ENCODE data around the gene SPHK2.

SPHK2 gene

GRCh38 chr19:48613852-48614435, 5.4 kb upstream of the SPHK2 start:
- no peak for FAIRE-seq
- peak; percentile 73 for TF ChIP-seq POLR2A (IDR thresholded peaks at IDR 0.05; ENCODE audit: low read depth, low read length)
- TF ChIP-seq POLR2AphosphoS5 (IDR thresholded peaks at IDR 0.05; ENCODE audit: low read depth, low read length), result peak; percentile 71
- peak; percentile 48; the same call in 1 of the 2 replicates for TF ChIP-seq POU2F2 (IDR thresholded peaks at IDR 0.05; ENCODE audit: low read depth, low read length)
- no peak for TF ChIP-seq SPI1 (IDR thresholded peaks at IDR 0.05; ENCODE audit: low read depth, low read length)
- DNase-seq (ENCODE audit: insufficient read length, low spot score), result no peak

DNA sequence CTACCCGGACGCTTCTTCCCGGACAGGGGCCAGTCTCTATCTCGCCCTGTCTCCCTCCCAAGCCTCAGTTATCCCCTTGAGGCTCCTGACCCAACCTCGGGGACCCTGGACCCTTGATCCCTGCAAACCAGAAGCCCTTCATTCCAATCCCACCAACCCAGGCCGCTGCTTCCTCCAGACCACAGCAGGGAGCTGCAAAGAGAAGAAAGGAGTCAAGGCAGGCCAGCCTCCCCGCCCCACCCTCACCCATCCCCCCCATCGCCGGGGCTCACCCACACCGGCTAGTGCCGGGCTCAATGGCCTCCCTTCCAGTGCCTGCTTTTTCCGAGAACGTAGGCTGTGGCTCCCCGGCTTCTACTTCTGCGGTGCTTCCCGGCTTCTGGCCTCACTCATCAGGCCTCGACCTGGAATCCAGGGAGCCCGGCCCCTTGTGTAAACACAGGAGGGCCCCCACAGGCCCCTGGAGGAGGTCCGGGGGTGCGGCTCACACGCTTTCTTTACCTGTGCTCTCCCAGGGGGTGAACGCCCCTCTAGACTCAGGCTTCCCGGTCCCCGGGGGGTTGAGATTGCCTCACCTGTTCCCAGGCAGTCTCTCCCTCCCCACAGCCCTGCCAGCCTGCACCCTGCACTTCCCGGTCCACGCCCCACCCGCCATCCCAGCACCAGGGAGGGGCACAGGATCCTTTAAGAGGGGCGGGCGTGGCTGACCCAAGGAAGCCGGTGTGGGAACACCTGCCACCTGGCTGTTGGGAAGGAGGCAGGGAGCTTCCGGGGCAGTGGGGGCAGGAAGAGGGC, 4.7 kb upstream of the SPHK2 start, which contains the start of gene FAM83E:
TSS of gene FAM83E (minus strand) at position 641 of the 795 bp plus-strand sequence. CDS start 1,704 bp downstream, outside the sequence.
- TF ChIP-seq POLR2AphosphoS5 (IDR thresholded peaks at IDR 0.05; ENCODE audit: low read depth, low read length) (peak; percentile 51; the same call in 1 of the 2 replicates), POU2F2 (IDR thresholded peaks at IDR 0.05; ENCODE audit: low read depth, low read length) (no peak; the same call in 1 of the 2 replicates), TAF1 (IDR thresholded peaks at IDR 0.05; ENCODE audit: low read depth, low read length) (no peak), SPI1 (IDR thresholded peaks at IDR 0.05; ENCODE audit: low read depth, low read length) (no peak), POLR2A (IDR thresholded peaks at IDR 0.05; ENCODE audit: low read depth, low read length) (peak; percentile 3; the same call in 1 of the 2 replicates), PAX5 (IDR thresholded peaks at IDR 0.05; ENCODE audit: insufficient read depth, low read length, severe bottlenecking) (no peak)
- no peak for DNase-seq (ENCODE audit: insufficient read length, low spot score)
- no peak for FAIRE-seq

DNA sequence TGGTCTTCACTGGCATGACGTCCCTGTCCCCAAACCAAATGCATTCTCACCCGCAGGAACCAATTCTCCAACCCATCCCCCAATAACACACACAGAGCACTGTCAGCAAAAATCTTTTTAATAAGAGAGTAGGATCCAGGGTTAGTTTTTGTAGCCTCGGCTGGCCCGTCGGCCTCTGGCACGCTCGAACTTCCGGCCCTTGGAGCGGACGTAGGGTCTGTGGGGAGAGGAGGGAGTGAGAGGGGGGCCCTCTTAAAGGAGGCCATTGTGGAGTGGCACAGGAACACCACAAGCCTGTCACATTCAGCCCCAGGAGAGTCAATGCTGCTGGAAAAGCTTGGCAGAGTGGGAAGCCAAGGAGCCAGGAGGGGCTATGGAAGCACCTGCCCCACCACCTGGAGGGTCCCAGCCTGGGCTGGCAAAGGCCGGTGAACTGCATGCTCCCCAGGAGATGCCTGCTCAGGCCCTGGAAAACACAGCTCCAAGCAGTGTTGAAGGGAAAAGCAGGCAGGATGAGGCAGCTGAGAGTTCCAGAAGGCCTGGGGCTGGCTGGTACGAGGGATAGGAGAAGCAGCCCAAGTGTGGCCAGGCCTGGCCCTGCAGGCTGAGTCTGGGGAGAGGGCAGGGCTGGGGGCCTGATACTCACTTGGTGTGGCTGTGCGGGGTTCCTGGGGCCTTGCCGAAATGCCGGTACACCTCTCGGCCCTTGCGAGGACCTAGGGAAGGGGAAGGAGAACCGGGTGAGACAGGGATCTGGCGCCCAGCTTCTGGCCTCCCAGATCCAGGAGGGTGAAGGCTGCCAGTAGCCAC, 3.9 kb upstream of the SPHK2 start:
- FAIRE-seq, result no peak
- TF ChIP-seq PAX5 (IDR thresholded peaks at IDR 0.05; ENCODE audit: insufficient read depth, low read length, severe bottlenecking) (no peak), POU2F2 (IDR thresholded peaks at IDR 0.05; ENCODE audit: low read depth, low read length) (no peak), POLR2A (IDR thresholded peaks at IDR 0.05; ENCODE audit: low read depth, low read length) (peak; percentile 28; the same call in 1 of the 2 replicates), TAF1 (IDR thresholded peaks at IDR 0.05; ENCODE audit: low read depth, low read length) (no peak)

GRCh38 chr19:48616041-48616436, 3.3 kb upstream of the SPHK2 start:
- TF ChIP-seq SPI1 (IDR thresholded peaks at IDR 0.05; ENCODE audit: low read depth, low read length) (no peak), POU2F2 (IDR thresholded peaks at IDR 0.05; ENCODE audit: low read depth, low read length) (no peak), POLR2AphosphoS5 (IDR thresholded peaks at IDR 0.05; ENCODE audit: low read depth, low read length) (peak; percentile 16), TAF1 (IDR thresholded peaks at IDR 0.05; ENCODE audit: low read depth, low read length) (no peak), PAX5 (IDR thresholded peaks at IDR 0.05; ENCODE audit: insufficient read depth, low read length, severe bottlenecking) (no peak), POLR2A (IDR thresholded peaks at IDR 0.05; ENCODE audit: low read depth, low read length) (no peak)
- DNase-seq (ENCODE audit: insufficient read length, low spot score) (no peak), FAIRE-seq (no peak)

More for the DNA sequence above, 3.9 kb upstream of the SPHK2 start:
- DNase-seq (ENCODE audit: insufficient read length, low spot score), result no peak

DNA sequence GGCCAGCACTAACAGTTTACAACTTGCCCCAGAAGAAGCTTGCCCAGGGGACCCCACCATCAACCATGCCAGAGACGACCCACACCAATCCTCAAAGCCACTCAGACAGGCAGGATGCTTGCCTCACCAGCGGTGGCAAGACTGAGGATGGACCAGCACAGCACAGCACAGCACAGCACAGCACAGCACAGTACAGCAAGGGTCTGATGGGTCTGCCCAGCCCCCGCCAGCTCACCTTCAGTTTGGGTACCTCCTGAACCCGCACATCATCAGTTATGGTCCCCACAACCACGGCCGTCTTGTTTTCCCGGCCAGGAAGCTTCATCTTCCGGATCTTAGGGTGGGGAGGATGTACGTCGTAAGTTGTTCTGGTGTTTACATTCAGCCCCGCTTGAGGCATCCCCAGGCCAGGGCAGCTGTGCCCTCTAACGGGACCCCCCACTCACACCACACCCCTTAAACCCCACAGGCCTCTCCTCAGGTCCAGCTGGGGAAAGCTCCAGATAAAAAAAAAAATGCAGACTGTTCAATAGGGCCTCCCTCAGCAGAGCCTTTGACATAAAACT, 2.7 kb upstream of the SPHK2 start:
- DNase-seq (ENCODE audit: insufficient read length, low spot score), result no peak
- TF ChIP-seq POU2F2 (IDR thresholded peaks at IDR 0.05; ENCODE audit: low read depth, low read length) (no peak), PAX5 (IDR thresholded peaks at IDR 0.05; ENCODE audit: insufficient read depth, low read length, severe bottlenecking) (no peak), TAF1 (IDR thresholded peaks at IDR 0.05; ENCODE audit: low read depth, low read length) (no peak), POLR2A (IDR thresholded peaks at IDR 0.05; ENCODE audit: low read depth, low read length) (no peak; the same call in 1 of the 2 replicates), POLR2AphosphoS5 (IDR thresholded peaks at IDR 0.05; ENCODE audit: low read depth, low read length) (0 out of 2 replicates have a peak, but pooled peaks have one; percentile 8), SPI1 (IDR thresholded peaks at IDR 0.05; ENCODE audit: low read depth, low read length) (no peak)
- FAIRE-seq, result no peak

- TF ChIP-seq POLR2AphosphoS5 (IDR thresholded peaks at IDR 0.05; ENCODE audit: low read depth, low read length) (no peak), PAX5 (IDR thresholded peaks at IDR 0.05; ENCODE audit: insufficient read depth, low read length, severe bottlenecking) (no peak), TAF1 (IDR thresholded peaks at IDR 0.05; ENCODE audit: low read depth, low read length) (no peak), POU2F2 (IDR thresholded peaks at IDR 0.05; ENCODE audit: low read depth, low read length) (no peak), POLR2A (IDR thresholded peaks at IDR 0.05; ENCODE audit: low read depth, low read length) (no peak), SPI1 (IDR thresholded peaks at IDR 0.05; ENCODE audit: low read depth, low read length) (no peak)
- no peak for FAIRE-seq
- DNase-seq (ENCODE audit: insufficient read length, low spot score), result no peak
Measured at GRCh38 chr19:48617146-48617937, 2.0 kb upstream of the SPHK2 start.

- FAIRE-seq (no peak), DNase-seq (ENCODE audit: insufficient read length, low spot score) (no peak)
- TF ChIP-seq SPI1 (IDR thresholded peaks at IDR 0.05; ENCODE audit: low read depth, low read length) (no peak), PAX5 (IDR thresholded peaks at IDR 0.05; ENCODE audit: insufficient read depth, low read length, severe bottlenecking) (no peak), POLR2AphosphoS5 (IDR thresholded peaks at IDR 0.05; ENCODE audit: low read depth, low read length) (no peak), POU2F2 (IDR thresholded peaks at IDR 0.05; ENCODE audit: low read depth, low read length) (no peak), POLR2A (IDR thresholded peaks at IDR 0.05; ENCODE audit: low read depth, low read length) (no peak), TAF1 (IDR thresholded peaks at IDR 0.05; ENCODE audit: low read depth, low read length) (no peak)
Measured at GRCh38 chr19:48618278-48618915, 909 bp upstream of the SPHK2 start.
